HG03521 (cell line): Measurements from ENCODE around the gene TRPM3.

Experiments used
- ATAC-seq: cut with Tn5 transposase; IDR thresholded peaks from one replicate; pipeline ENCODE4 v1.9.1; 2021; ENCODE audit warnings: mild to moderate bottlenecking, moderate library complexity; ENCODE audit not compliant: unreplicated experiment

Gene TRPM3

GRCh38 chr9:70498866-70499265 is 622.6 kb downstream of the TRPM3 start:
- no peak for ATAC-seq

- ATAC-seq: no peak
These were observed 625.2 kb downstream of the TRPM3 start for GRCh38 chr9:70496244-70496643.

- no peak for ATAC-seq
These were observed 625.9 kb downstream of the TRPM3 start for GRCh38 chr9:70495514-70495913.

GRCh38 chr9:70494221-70494620 is 627.2 kb downstream of the TRPM3 start:
- no peak for ATAC-seq

- ATAC-seq: no peak
These were observed 628.4 kb downstream of the TRPM3 start for GRCh38 chr9:70493029-70493428.

- no peak for ATAC-seq
These were observed 629.1 kb downstream of the TRPM3 start for GRCh38 chr9:70492319-70492777.

GRCh38 chr9:70491426-70492318 is 629.7 kb downstream of the TRPM3 start:
- no peak for ATAC-seq

- no peak for ATAC-seq
These were observed 630.9 kb downstream of the TRPM3 start for GRCh38 chr9:70490478-70490877.

GRCh38 chr9:70488793-70489105 is 632.7 kb downstream of the TRPM3 start:
- ATAC-seq: no peak

- ATAC-seq: no peak
These were observed 633.2 kb downstream of the TRPM3 start for GRCh38 chr9:70488098-70488792.

GRCh38 chr9:70486127-70486526 is 635.3 kb downstream of the TRPM3 start:
- no peak for ATAC-seq

- ATAC-seq: no peak
These were observed 636.1 kb downstream of the TRPM3 start for GRCh38 chr9:70485273-70485858.

GRCh38 chr9:70484232-70485130 is 636.9 kb downstream of the TRPM3 start:
- ATAC-seq: peak; percentile 54

- ATAC-seq: no peak
These were observed 640.0 kb downstream of the TRPM3 start for GRCh38 chr9:70481471-70481870.

- ATAC-seq: no peak
These were observed 640.9 kb downstream of the TRPM3 start for GRCh38 chr9:70480405-70480980.

GRCh38 chr9:70479880-70480291 is 641.5 kb downstream of the TRPM3 start:
- no peak for ATAC-seq
